GM18858 (cell line): ENCODE measurements around the gene SSPN.

Source experiments
- ATAC-seq: cut with Tn5 transposase; IDR thresholded peaks from one replicate; pipeline ENCODE4 v1.9.1; 2021; ENCODE audit not compliant: unreplicated experiment

The SSPN gene

GRCh38 chr12:26255893-26256645 is 60.7 kb downstream of the SSPN start:
- ATAC-seq = no peak

DNA sequence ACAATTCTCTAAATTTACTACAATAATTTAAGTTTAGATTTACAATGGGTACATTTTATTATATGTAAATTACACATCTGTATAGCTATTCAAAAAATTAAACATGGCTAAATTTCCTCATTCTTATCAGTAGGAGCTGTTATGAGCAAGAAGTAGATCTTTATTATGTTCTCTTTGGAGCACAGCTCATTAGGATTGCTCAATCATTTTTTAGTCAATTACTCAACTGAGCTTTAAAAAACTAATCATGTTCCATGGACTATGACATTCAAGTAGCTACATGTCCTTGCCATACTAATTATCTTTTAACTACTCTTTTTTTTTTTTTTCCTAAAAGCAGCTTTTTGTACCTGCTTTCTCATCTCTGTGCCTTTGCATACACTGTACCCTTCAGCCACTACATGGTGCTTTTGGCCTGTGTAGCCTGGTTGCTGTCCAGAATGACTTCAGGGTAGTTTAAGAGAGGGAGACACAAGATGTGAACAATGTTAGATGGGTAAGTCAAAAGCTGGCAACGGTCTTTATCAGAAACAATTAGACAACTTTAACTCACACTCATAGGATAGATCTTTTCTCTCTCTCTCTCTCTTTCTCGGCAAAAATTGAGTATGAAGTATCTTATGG is 69.0 kb downstream of the SSPN start:
- ATAC-seq = no peak

DNA sequence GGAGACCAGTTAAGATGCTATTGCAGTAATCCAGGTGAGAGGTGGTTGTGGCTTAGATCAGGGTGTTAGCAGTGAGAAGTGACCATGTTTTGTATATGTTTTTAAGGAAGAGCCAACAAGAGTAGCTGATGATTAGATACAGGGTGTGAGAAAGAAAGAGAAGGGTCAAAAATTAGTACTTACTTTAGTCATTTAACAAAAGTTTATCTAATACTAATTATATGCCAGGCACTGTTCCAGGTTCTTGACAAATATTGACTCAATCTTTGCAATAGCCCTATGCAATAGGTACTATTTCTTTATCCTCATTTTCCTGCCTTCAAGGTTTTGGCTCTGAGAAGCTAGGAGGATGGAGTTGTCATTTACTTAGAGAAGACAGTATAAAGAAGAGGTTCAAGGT is 70.2 kb downstream of the SSPN start:
- ATAC-seq = no peak

DNA sequence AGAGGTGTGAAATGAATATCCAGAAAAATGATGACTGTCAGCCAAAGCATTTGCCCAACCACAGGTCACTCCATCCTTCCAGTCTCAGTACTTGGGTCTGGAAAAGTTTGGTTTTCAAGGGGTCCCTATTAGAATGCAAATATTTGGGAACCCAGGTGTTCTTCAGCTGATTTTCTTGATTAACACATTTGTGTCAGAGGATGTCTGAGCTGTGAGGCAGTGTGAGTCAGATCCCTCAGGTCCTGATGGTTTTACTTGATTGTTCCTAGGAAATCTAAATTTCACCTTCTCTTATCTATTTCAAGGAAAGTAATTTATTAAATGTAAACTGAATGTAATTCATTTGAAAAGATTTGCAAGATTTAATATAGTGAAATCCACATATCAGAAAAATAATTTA is 71.5 kb downstream of the SSPN start:
- ATAC-seq = no peak

DNA sequence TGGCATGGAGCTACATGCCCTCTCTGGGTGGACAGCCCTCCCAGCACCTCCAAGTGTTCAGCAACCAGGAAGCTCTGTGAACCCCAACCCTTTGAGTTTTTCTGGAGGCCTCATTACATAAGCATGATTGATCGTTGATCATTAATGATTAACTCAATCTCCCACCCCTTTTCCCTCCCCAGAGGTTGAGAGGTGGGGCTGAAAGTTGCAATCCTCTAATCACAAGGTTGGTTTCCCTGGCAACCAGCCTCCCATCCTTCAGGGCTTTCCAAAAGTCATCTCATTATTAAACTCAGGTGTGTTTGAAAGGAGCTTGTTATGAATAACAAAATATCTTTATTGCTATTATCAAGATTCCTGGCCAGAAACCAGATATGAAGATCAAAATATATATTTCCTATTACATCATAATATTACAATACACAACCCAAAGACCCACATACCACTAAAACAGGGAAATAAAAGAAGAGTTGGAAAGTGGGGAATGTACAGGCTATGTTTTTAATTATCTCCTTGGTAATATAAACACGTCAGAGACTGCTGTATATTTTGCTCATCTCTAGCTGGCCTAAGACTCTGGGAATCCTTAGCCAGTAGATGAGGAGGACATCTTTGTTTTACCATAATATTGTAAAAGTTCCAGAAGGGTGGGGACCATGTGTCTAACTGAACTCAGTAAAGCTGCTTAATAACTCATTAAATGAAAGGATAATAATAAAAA is 73.6 kb downstream of the SSPN start:
- no peak for ATAC-seq

- no peak for ATAC-seq
Observed at GRCh38 chr12:26269562-26270284, 74.3 kb downstream of the SSPN start.

GRCh38 chr12:26271024-26271423 is 75.7 kb downstream of the SSPN start:
- ATAC-seq = no peak

- no peak for ATAC-seq
Observed at GRCh38 chr12:26271889-26272492, 76.6 kb downstream of the SSPN start.

DNA sequence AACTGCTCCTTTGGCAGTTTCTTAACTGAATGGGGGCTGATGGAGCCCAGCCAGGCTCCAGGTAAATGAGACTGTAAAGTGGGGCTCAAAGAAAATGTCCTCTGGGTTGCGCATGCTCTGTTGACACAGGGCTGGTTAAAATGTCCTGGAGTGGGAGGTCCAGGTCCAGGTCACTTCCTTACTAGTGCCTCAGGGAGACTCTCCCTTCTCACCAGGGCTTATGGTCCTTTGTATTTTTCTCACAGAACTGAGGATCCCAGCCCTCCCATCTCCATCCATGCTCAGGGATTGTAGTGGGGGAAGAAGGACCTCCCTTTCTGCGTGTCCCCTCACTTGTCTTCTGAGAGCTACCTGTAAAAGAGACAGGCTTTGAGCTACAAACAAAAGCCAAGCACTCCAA is 77.5 kb downstream of the SSPN start:
- no peak for ATAC-seq

DNA sequence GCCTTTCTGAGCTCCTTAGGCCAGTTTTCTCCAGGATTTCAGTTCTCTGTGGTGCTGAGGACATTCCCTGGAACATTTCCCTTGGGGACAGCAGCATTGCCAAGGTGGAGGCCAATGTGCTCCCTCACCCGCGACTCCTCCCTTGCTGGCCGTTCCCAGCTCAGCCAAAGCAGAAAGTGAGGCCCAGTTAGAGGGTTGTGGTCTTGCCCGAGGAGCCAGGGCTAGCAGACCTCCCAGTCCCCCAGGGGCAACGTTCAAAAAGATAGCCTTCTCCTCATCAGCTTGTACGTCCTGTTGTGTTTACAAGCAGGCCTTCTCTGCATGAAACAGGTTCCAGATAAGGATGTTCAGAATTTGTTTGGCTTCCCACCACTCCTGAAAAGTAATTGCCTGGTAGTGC is 78.4 kb downstream of the SSPN start:
- ATAC-seq = no peak

DNA sequence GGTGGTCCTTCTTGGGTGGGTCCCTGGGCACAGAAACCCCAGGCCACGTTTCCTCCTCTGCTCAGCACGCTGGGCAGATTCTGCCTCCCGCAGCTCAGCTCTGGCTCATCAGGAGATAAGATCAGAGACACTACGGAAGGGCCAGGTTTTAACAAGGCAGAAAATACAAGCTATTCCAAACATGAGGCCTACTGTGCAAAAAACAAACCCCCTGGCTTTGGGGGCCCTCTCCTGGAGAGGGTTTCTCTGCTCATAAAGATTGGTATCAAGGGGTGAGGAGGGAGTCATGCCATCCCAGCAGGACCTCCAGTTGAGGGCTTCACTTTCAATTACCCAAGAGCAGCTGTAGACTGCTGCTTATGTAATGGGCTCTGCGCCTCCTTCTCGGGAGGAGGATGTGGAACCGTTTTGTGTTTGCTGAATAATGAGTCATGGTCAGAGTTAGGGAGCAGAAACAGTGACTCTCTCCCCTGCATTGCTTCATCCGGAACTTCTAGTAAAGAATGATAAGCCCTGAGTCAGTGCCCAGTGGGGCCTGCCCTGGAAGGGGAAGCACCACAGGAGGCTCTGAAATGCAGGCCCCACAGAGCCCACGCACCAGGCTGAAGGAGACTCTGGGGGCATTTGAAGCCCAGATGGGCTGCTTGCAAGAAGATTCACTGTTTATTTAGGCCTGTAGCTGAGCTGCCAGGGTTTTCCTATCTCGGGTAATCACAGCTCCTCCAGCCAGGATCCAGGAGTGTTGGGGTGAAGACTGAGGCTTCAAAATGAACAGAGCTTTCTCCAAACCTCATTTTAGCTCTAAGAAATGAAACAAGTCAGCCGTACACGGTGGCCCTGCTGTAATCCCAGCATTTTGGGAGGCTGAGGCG is 79.3 kb downstream of the SSPN start:
- ATAC-seq = peak; percentile 96

DNA sequence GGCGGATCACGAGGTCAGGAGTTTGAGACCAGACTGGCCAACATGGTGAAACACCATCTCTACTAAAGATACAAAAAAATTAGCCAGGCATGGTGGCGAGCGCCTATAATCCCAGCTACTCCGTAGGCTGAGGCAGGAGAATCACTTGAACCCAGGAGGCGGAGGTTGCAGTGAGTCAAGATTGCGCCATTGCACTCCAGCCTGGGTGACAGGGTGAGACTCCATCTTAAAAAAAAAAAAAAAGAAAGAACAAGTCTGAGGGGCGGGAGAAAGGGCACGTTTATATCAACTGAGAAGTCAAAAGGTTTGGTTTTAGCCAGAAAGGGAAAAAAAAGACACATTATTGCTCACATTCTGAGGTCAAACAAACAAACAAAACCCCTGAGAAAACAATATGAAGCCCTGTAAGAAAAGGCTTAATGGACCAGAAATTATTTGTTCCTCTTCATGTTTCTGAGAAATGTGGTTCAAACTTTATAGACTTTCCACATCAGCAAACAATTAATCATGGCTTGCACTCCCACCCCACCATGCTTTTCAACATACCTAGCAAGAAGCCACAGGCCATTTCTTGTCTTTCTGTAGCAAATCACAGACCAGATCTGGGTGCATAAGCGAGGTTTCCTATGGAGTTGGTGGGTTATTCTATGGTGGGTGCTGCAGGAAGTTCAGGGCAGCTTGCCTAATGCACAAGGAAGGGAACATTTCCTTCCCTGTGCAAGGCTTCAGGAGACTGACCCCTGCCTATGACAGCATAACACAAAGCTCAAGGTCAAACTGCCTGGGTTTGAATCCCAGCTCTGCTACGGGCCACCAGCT is 80.1 kb downstream of the SSPN start:
- ATAC-seq = no peak

DNA sequence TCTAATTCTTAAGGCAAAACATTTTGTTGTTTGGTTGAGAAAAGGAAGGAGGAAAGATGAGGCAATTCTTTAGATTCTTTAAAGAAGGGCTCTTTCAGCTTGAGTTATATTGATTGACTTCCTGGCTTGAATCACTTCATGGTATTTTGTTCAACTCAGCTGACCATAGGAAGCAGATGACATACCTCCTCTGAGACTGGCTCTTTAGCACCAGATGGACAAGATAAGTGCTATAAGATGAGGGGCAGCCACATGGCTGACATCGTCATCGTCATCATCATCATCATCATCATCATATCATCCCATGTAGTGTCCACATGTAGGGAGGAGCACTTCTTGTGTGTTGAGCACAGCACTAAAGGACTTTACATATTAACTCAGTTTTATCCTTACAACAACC is 81.3 kb downstream of the SSPN start:
- ATAC-seq = no peak

DNA sequence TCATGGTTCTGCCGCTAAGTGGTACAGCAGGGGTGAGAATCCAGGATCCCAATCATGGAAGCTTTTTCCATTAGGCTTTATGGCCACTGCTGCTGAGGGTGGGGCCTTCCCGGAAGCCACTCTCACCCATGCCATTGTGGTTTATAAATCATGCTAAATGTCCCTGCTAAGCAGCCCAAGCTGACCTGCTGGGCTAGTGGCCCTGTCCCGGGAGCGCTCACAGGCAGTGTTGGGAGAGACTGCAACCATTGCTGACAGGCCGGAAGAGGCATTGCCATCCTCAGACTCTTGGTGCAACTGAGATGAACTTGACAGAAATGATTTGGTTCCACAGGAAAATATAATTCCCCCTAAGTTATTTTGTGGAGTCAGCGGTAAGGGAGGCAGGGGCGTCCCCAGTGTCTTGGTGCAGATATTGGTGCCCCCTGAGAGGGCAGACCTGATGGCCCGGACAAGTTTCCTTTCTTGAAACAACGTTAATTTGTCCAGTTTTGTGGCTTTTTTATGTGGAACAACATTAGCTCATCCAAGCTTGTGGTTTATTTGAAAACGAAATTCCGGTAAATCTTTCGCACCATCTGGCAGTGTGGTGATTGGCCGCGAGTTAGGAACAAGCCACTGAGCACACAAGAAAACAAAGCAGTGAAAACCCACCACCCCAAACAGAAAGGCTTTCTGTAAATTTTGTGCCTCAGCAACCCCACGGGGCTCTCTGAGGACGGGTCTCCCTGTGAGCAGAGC is 82.3 kb downstream of the SSPN start:
- ATAC-seq = no peak

GRCh38 chr12:26278266-26278665 is 82.9 kb downstream of the SSPN start:
- ATAC-seq = no peak

GRCh38 chr12:26278666-26279065 is 83.3 kb downstream of the SSPN start:
- ATAC-seq = no peak

GRCh38 chr12:26279091-26279490 is 83.7 kb downstream of the SSPN start:
- ATAC-seq = no peak

GRCh38 chr12:26279908-26280307 is 84.5 kb downstream of the SSPN start:
- no peak for ATAC-seq

DNA sequence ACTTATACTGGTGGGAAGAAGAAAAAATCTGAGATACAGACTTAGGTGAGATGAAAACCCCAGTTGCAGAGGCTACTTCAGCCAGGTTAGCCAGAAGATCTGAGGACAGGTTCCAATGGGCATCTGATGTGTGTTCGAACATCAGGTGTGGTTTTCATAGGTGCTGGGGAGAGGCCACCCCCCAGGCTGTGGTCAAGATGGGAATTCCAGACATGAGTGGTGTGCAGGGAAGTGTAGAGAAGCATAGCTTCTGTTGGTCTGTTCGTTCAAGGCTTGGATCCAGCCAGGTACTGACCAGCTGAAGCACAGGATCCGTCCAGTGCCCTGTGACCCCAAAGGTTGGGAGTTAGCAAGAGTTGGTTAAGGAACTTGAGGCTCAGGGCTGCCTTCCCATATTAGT is 85.5 kb downstream of the SSPN start:
- ATAC-seq = no peak
